HG02571 (cell line): Measurements from ENCODE around the gene CPSF2.
"Not testable (repeated sequence)": the region's sequence is repeated elsewhere in the genome, so short reads cannot be mapped to it uniquely, and the experiment has no call there.

Experiments used
- ATAC-seq: cut with Tn5 transposase; IDR thresholded peaks from one replicate; pipeline ENCODE4 v1.9.1; 2021; ENCODE audit warnings: mild to moderate bottlenecking, moderate library complexity; ENCODE audit not compliant: unreplicated experiment

CPSF2 gene

DNA sequence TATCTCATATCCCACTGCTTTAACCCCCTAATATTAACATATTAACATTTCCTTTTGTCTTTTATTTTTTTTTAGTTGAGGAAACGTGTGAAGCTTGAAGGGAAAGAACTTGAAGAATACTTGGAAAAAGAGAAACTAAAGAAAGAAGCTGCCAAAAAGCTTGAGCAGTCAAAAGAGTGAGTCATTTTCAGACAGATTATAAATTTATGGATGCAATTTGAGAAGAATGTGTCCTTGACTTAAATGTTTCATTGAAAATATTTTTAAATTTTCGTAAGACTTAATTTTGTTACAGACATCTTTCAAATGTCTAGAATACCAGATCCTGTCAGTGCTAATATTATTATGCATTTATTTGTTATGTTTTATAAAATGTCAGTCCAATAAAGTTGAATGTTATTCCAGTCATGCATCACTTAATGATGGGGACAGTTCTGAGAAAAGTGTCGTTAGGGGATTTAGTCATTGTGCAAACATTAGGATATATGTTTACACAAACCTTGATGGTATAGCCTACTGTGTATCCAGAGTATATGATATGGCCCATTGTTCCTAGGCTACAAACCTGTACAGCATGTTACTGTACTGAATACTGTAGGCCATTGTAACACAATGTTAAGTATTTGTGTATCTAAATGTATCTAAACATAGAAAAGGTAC, 32.6 kb downstream of the CPSF2 start:
- ATAC-seq = no peak

DNA sequence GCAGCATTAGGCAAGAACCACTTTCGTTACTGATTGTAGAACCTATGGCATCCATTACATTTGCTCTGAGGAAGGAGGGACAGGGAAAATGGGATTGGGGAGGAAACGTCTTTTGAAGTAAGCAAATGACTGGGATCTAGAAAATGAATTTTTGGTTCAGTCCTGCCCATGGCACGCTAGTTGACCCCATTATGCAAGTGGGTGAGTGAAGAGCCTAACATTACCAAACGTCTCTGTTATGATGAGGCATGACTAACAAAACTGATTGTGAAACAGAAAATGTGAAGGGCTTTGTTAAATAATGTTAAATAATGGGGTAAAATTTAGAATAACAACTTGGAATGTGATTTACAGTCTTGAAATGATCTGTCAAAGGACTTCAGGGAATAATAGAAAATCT, 38.9 kb downstream of the CPSF2 start:
- no peak for ATAC-seq

DNA sequence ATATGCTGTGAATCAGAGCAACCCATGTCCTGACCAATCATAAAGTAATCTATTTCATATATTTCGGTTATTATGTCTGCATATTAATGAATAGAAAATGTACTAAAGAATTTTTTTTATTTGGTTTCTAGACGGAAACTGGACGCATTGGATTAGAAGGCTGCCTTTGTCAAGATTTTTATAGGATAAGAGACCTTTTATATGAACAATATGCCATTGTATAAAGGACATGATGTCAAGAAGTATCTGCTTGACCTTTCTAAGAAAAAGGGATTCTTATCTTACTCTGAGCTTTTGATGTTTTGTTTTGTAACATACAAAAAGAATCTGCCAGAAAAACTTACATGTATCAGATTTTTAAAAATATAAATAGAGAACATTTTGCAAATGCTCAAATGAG, 39.8 kb downstream of the CPSF2 start:
- ATAC-seq = no peak

DNA sequence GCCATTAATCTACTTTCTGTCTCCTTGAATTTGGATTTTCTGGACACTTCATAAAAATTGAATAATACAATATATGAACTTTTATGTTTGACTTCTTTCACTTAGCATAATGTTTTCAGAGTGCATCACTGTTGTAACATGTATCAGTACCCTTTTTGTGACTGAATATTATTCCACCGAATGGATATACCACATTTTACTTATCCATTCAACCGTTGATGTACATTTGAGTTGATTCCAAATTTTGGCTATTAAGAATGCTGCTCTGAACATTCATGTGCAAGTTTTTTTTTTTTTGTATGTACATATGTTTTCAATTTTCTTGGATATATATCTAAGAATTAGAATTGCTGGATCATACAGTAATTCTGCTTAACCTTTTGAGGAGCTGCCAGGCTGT, 43.2 kb downstream of the CPSF2 start:
- ATAC-seq = no peak

DNA sequence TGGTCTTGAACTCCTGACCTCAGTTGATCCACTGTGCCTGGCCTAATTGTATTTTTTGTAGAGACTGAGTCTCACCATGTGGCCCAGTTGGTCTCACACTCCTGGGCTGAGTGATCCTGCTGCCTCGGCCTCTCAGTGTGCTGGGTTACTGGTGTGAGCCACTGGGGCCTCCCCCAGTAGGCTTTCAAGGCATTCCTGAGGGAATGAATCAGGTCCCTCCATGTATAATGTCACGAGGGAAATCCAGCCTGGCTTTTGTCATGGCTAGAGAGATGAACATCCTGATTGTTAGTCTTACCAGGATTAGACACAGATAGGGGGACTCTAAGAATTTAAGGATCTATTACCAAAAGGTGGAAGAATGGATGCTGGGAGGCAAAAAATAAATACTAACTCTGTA, 51.9 kb downstream of the CPSF2 start:
- ATAC-seq = no peak

DNA sequence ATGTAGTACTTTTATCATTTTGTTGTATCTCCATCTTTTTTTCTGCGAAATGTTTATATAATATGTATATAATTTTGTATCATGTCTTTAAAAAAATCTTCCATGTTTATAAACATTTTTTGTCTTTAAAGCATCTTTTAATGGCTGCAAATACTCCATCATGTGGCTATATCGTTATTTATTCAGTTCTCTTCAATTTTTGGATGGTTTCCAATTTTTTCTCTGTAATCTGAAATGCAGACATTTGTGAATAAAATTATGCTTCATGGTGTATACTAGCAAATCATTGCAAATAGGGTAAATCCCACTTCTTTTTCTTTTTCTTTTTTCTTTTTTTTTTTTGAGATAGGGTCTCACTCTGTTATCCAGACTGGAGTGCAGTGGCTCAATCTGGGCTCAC, 54.0 kb downstream of the CPSF2 start:
- ATAC-seq = no peak

DNA sequence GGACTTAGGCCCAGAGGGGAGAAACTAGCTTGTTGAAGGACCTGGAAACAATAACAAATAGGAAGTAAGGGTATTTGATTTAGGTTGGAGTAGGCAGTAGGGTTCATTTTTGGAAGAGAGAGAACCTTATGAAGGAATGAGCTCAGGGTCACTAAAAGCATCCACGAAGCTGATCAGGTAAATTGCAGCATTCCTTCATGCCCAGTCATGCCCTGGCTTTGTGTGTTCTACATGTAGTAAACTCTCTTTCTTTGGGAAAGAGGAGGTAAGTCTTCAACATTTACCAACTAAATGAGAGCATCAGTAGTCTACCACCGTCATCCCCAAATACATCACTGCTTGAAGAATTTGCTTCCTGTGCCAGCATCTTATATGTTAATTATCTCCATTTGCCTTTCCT, 54.7 kb downstream of the CPSF2 start:
- ATAC-seq = no peak

DNA sequence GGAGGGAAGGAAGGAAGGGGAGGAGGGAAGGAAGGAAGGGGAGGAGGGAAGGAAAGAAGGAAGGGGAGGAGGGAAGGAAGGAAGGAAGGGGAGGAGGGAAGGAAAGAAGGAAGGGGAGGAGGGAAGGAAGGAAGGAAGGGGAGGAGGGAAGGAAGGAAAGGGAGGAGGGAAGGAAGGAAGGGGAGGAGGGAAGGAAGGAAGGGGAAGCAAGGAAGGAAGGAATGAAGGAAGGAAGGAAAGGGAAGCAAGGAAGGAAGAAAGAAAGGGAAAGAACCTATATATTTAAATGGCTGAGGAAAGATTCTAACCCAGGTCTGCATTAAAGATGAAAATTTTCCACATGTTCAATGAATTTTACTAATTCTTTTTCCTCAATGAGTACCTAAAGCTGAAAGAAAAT, 57.4 kb downstream of the CPSF2 start:
- not testable (repeated sequence) for ATAC-seq

DNA sequence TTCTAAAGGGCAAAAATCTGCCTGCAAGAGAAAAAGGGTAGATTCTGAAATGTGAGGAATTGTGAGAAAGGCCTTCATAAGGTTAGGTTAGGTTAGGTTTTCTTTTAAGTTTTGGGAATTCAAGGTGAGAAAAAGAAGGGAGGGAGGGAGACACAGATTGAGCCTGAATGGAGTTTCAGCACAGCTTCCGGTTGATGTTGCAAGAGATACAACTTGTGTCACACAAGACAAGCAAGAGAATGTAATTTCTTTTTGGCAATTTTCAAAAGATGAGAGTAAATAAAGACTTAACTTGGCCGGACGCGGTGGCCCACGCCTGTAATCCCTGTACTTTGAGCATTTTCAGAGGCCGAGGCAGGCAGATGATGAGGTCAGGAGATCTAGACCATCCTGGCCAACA, 63.8 kb downstream of the CPSF2 start:
- ATAC-seq = no peak

DNA sequence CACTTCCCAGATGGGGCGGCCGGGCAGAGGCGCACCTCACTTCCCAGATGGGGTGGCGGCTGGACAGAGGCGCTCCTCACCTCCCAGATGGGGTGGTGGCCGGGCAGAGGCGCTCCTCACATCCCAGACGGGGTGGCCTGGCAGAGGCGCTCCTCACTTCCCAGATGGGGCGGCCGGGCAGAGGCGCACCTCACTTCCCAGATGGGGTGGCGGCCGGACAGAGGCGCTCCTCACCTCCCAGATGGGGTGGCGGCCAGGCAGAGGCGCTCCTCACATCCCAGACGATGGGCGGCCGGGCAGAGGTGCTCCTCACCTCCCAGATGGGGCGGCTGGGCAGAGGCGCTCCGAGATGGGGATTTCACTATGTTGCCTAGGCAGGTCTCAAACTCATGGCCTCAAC, 65.8 kb downstream of the CPSF2 start:
- not testable (repeated sequence) for ATAC-seq

DNA sequence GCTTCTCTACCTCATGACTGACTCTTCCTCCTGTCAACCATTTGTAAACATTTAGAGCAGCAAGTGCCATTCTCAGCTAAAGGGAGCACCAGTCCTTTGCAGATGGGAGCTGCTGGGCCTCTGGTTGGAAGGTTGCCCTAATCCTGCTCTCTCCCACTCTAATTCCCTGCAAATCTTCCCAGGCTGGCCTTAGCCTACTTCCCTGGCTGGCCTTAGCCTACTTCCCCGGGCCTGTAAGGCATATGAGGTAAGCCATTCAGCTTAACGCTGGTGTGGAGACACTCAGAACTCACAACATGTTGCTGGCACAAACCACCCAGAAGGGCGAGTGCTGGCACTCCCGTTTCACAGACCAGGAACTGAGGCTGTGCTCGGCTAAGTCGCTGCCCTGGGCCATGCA, 69.0 kb downstream of the CPSF2 start:
- no peak for ATAC-seq

DNA sequence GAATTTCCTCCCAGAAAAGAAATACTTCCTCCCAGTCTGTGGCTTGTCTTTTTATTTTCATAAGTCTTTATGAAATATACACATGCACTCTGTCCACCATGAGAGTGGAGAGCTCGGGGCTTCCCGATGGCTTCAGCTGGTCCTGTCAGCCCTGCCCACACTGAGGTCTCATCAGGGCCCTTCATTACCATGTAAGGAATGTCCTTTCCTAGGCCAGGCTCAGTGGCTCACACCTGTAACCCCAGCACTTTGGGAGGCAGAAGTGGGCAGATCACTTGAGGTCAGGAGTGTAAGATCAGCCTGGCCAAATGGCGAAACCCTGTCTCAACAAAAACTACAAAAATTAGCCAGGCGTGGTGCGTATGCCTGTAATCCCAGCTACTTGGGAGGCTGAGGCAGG, 77.0 kb downstream of the CPSF2 start:
- no peak for ATAC-seq

DNA sequence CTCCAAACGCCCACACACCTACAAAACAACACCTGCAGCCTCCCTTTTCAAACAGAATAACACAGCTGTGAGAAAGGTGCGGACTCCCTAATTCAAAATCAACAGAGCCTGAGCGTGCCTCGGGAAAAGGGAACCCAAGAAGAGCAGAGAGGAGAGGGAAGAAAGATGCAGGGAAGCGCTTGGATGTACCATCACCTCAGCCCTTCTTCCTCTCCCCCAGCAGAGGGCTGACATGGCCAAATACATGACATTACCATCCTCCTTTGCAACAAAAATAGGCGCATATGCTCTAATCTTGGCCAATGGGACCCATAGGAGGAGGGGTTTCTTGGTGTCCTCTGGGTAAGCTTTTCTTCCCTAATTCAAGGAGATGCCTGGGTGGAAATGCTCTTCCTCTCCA, 78.0 kb downstream of the CPSF2 start:
- no peak for ATAC-seq

DNA sequence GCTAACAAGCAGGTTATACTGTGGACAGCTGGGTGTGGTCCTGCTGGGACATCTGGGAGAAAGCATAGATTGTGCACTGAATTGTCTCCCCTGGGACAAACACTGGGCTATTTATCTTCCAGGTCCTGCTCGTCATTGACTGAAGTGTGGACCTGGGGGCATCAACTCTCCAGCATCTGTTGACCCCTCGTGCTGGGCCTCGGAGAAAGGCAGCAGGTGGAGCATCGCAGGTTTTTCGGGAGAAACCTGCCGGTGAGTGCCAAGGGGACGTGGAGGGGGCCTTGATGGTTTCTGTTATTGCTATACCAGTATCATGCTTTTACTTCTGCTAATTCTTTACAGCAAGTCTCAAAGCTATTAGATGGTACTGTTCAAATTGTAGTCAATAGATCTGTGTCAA, 81.3 kb downstream of the CPSF2 start:
- ATAC-seq = no peak

DNA sequence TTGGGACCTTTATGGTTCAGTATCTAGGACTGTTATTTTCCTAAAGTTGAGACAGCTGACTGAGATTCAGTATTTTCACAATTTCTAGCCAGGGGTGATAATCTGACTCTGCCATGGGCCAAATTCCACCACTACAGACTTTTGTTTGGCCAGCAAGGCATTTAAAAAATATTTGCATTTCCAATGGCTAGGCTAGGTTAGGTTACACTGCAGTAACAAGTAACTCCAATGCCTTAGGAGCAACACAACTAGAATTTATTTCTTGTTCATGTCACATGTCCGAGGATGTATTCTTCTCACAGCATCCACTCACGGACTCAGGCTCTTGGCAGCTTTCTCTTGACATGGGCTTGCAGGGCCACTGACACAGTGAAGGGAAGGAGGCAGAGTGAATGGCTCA, 83.0 kb downstream of the CPSF2 start:
- no peak for ATAC-seq

DNA sequence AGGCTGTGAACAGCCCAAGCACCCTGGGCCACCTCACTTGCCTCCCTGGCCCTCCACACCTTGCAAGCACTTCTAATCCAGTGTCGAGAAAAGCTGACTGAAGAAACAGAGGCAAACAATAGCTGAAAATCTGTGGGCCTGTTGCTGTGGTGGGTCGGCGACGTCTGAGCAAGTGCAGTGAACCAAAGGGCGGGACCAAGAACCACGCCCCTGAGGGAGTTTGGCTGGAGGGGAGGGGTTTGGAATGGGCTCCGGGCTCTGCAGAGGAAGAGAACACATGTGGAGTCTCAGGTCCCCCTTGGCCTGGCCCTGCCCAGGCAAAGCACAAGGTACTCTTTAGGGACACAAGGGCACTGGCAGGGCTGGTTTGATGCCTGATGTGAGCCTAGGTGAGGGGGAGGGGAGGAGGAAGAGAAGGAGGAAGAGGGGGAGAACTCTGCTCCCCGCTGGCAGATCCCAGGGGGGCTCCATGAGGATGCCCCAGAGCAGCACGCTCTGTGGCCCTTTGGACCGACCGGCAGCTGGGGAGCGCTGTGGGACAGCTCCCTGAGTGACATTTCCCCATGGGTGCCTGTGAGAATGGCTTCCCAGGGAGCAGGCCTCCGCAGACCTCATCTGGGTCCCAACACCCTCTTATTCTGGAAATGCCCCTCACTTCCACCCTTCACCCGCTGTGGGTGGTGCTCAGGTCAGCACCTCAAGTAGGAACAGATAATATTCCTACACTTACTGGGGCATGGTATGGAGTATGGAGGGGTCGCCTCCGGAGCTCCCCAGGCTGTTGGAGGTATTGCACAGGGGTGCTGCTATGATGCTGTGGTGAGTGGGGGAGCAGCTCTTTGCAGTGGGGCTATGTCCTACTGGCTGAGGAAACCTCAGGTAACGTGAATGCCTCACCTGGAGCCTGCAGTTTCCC, 85.5 kb downstream of the CPSF2 start:
- no peak for ATAC-seq

DNA sequence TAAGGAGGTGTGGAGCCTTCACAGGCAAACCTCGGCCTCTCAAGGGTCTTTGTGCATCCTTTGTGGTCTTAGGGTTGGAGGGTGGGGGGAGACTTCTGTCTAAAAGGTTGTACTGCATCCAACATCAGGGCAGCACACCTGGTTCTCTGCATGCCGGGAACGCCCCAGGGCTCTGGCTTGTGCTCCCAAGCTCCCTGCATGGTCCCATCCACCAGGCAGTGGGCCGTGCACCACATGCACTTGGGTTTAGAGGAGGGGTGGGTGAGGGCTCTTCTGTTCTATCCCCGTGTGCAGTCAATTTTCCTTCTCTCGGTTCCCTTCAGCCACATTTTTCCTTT, 86.1 kb downstream of the CPSF2 start:
- ATAC-seq = no peak

DNA sequence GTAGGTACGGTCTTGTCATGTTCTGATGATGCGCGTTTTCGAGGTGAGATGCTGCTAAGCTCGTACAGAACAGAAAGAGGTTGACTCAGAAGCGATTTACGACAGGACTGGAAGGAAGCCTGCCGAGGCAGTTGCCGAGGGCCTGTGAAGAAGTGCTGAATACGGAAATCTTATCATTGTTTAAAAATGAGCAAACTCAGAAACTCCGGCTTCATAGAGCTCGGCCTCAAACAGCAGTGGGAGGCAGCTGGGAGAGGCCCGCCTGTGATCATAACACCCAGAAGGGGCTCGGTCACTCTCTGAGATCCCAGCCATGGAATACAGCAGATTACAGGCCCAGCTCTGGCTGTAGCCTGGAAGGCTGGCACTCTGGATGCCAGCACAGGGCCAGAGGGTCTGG, 87.4 kb downstream of the CPSF2 start:
- no peak for ATAC-seq

DNA sequence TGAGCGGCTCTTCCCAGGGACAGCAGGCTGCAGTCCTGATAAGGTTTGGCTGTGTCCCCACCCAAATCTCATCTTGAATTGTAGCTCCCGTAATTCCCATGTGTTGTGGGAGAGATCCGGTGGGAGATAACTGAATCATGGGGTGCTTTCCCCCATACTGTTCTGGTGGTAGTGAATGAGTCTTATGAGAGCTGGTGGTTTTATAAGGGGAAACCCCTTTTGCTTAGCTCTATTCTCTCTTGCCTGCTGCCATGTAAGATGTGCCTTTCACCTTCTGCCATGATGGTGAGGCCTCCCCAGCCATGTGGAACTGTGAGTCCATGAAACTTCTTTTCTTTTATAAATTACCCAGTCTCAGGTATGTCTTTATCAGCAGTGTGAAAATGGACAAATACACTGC, 91.4 kb downstream of the CPSF2 start:
- not testable (repeated sequence) for ATAC-seq

DNA sequence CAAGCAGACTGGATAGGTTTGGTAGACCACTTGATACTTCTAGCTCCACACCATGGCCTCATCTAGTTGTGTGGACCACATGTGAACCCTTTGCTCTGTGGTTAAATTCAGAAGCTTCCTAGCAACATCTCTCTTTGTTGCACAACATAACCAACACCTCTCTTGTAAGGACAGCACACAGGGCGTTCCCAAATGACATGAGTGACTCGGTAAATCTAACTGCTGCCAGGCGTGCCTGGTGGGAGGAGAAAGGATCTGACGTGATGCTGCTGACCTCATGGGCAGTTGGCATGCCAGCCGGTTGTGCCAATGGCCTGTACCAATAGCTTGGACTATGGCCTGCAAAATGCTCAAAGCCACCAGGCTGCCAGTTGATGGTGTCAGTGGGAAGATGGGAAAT, 93.8 kb downstream of the CPSF2 start:
- ATAC-seq = no peak

DNA sequence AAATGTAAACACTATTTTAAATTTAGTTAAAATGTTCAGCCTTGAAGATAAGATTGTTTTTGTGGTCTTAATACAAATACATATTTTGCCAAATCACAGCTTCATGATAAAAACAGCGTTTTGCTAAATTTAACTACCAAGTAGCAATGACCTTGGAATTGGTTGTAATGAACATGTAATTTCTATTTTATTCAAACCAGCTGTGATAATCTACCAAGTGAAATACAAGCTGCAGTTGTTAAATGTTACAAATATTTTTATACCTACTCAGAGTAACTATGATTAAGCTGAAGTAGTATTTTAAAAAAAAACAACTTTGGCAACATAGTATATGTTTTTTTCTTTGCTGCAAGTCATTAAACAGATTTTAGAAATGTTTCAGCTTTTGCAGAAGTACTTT, 96.2 kb downstream of the CPSF2 start:
- ATAC-seq = no peak
